ENCODE data around the gene SLX1A. TPM values are rescaled to one million over a fixed set of nuclear protein-coding genes. Genes with fewer than 3 reads are reported as not detected.
"Not testable (repeated sequence)": the region's sequence is repeated elsewhere in the genome, so short reads cannot be mapped to it uniquely, and the experiment has no call there.

SLX1A gene
- polyA plus RNA-seq, 1 experiment: 3.8 TPM

DNA sequence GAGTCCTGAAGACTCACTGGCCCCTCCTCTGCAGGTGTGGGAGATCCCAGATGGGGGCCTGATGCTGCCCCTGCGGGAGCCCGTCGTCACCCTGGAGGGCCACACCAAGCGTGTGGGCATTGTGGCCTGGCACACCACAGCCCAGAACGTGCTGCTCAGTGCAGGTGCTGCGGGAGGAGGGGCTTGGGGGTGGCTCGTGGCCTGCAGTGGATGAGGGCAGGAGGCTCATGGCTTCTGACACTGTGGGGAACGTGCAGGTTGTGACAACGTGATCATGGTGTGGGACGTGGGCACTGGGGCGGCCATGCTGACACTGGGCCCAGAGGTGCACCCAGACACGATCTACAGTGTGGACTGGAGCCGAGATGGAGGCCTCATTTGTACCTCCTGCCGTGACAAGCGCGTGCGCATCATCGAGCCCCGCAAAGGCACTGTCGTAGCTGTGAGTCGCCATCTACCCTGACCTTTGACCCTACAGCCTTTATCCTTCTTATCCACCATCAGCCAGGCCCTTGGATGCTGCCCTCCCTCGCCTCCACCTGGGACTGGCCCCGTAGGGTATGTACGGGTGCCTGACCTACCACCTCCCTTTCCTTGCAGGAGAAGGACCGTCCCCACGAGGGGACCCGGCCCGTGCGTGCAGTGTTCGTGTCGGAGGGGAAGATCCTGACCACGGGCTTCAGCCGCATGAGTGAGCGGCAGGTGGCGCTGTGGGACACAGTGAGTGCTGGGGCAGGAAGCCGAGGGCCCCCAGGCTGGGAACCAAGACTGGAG lies 6.7 kb upstream of the SLX1A start:
- ChIA-PET CTCF (no interaction called here), POLR2A (interaction anchor here (0.6 kb wide), 1 partner anchor 14 kb away, joined by 3 read pairs; no protein-coding TSS in a partner anchor)
- Histone ChIP-seq H3K27ac (ENCODE audit: low read depth, low read length) (no peak overlapping the region), H3K27me3 (ENCODE audit: control insufficient read depth, insufficient read depth, low read length) (no peaks in the 10 kb centered on the region), H3K4me3 (ENCODE audit: low read depth, low read length) (no peak overlapping the region), H3K9me3 (ENCODE audit: control insufficient read depth, insufficient read depth, low read length) (no peaks in the 10 kb centered on the region; the same call in 1 of the 2 replicates)
- TF ChIP-seq, protein P1, sequence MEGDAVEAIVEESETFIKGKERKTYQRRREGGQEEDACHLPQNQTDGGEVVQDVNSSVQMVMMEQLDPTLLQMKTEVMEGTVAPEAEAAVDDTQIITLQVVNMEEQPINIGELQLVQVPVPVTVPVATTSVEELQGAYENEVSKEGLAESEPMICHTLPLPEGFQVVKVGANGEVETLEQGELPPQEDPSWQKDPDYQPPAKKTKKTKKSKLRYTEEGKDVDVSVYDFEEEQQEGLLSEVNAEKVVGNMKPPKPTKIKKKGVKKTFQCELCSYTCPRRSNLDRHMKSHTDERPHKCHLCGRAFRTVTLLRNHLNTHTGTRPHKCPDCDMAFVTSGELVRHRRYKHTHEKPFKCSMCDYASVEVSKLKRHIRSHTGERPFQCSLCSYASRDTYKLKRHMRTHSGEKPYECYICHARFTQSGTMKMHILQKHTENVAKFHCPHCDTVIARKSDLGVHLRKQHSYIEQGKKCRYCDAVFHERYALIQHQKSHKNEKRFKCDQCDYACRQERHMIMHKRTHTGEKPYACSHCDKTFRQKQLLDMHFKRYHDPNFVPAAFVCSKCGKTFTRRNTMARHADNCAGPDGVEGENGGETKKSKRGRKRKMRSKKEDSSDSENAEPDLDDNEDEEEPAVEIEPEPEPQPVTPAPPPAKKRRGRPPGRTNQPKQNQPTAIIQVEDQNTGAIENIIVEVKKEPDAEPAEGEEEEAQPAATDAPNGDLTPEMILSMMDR (IDR thresholded peaks at IDR 0.05; ENCODE audit: low read depth, low read length): peak; percentile 40
- DNase-seq (ENCODE audit: low read depth, low spot score): no peak

DNA sequence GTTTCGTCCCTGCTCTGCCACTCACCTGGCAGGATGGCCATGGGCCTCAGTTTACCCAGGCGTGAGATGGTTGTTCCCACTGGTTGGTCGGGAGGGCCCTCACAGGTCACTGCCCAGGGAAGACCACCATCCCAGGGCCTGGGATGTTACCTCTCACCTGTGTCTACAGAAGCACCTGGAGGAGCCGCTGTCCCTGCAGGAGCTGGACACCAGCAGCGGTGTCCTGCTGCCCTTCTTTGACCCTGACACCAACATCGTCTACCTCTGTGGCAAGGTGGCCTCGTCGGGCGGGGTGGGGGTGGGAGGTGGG lies 6.2 kb upstream of the SLX1A start:
- ChIA-PET POLR2A (interaction anchor here (0.6 kb wide), 1 partner anchor 15 kb away, joined by 3 read pairs; no protein-coding TSS in a partner anchor), CTCF (no interaction called here)
- DNase-seq (ENCODE audit: low read depth, low spot score): no peak

DNA sequence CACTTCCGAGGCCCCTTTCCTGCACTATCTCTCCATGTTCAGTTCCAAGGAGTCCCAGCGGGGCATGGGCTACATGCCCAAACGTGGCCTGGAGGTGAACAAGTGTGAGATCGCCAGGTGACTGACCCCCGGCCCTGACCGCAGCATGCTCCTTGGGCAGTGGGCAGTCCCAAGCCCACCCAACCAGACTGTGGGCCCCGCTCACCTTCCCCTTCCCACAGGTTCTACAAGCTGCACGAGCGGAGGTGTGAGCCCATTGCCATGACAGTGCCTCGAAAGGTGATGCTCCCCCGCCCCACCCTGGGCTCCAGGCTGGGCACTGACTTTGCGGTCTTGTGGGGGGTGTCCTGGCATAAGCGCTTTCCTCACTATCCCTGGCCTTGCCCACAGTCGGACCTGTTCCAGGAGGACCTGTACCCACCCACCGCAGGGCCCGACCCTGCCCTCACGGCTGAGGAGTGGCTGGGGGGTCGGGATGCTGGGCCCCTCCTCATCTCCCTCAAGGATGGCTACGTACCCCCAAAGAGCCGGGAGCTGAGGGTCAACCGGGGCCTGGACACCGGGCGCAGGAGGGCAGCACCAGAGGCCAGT lies 5.6 kb upstream of the SLX1A start:
- H3K27me3 ChIP-seq (ENCODE audit: control insufficient read depth, insufficient read depth, low read length): no peaks in the 10 kb centered on the region
- TF ChIP-seq, protein P1 (IDR thresholded peaks at IDR 0.05; ENCODE audit: low read depth, low read length): no peak
- ChIA-PET POLR2A (no interaction called here), CTCF (no interaction called here)
- H3K4me3 ChIP-seq (ENCODE audit: low read depth, low read length): no peak overlapping the region
- H3K9me3 ChIP-seq (ENCODE audit: control insufficient read depth, insufficient read depth, low read length): no peaks in the 10 kb centered on the region; the same call in 1 of the 2 replicates
- DNase-seq (ENCODE audit: low read depth, low spot score): no peak
- no peak overlapping the region for H3K27ac ChIP-seq (ENCODE audit: low read depth, low read length)

More for the DNA sequence above, 6.2 kb upstream of the SLX1A start:
- Histone ChIP-seq H3K4me3 (ENCODE audit: low read depth, low read length) (no peak overlapping the region), H3K9me3 (ENCODE audit: control insufficient read depth, insufficient read depth, low read length) (no peaks in the 10 kb centered on the region; the same call in 1 of the 2 replicates), H3K27me3 (ENCODE audit: control insufficient read depth, insufficient read depth, low read length) (no peaks in the 10 kb centered on the region), H3K27ac (ENCODE audit: low read depth, low read length) (no peak overlapping the region)
- TF ChIP-seq, protein P1 (IDR thresholded peaks at IDR 0.05; ENCODE audit: low read depth, low read length): no peak

DNA sequence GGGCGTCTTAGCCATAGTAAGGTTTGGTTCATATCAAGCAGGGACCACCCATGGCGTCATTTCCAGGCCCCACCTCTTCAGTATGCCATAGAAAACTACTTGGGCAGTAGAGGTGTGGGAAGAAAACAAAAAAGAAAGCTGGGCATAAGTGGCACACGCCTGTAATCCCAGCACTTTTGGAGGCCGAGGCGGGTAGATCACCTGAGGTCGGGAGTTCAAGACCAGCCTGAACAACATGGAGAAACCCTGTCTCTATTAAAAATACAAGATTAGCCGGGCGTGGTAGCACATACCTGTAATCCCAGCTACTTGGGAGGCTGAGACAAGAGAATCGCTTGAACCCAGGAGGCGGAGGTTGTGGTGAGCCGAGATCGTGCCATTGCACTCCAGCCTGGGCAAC lies 2.5 kb upstream of the SLX1A start:
- H3K27me3 ChIP-seq (ENCODE audit: control insufficient read depth, insufficient read depth, low read length); H3K27ac ChIP-seq (ENCODE audit: low read depth, low read length); CTCF ChIA-PET; POLR2A ChIA-PET; H3K4me3 ChIP-seq (ENCODE audit: low read depth, low read length); H3K9me3 ChIP-seq (ENCODE audit: control insufficient read depth, insufficient read depth, low read length); DNase-seq (ENCODE audit: low read depth, low spot score): not testable (repeated sequence)

DNA sequence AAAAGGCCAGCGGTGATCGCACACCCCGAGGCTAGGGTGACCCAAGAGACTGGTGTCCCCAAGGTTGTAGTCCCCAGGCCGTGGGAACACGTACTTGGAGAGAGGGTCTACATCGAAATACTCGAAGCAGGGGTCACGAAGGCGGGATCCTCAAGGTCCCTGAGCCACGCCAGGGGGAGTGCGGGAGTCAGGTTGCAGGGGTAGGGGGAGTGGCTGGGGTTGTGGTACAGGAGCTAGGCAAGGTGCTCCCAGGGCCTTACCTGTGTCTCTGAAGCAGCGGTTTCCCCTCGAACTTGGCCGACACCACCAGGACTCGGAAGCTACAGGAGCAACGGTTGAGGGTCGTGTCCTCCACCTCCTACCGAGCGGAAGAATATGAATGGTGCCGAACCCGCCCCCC lies 577 bp upstream of the SLX1A start:
- POLR2A ChIA-PET; H3K27ac ChIP-seq (ENCODE audit: low read depth, low read length); DNase-seq (ENCODE audit: low read depth, low spot score); H3K9me3 ChIP-seq (ENCODE audit: control insufficient read depth, insufficient read depth, low read length); H3K27me3 ChIP-seq (ENCODE audit: control insufficient read depth, insufficient read depth, low read length); H3K4me3 ChIP-seq (ENCODE audit: low read depth, low read length); CTCF ChIA-PET: not testable (repeated sequence)

DNA sequence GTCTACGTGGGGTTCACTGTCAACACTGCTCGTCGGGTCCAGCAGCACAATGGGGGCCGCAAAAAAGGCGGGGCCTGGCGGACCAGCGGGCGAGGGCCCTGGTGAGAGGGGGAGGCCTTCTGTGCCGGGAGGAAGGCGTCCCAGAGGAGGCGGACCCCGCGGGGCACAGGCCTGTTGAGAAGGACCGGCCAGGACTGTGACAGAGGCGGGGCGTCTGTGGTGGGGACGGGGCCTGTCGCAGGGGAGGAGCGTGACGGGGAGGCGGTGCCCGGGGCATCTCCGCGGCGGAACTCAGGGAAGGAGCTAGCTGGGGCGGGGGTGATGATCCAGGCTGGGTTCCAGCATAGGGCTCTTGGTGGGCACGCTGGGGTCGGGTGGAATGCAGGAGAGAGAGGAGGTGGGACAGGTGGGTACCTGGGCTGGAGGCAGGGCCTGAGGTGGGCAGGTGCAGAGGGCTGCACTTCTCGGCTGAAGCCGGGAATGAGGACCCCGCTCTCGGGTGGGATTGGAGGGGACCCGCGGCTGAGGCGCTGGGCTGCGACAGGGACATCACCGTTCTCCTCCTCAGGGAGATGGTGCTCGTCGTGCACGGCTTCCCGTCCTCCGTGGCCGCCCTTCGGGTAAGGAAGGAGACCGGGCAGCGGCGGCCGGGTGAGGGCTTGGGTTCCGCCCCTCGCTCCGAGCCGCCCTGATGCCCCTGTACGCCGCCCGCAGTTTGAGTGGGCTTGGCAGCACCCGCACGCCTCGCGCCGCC lies 674 bp downstream of the SLX1A start:
- H3K9me3 ChIP-seq (ENCODE audit: control insufficient read depth, insufficient read depth, low read length); CTCF ChIA-PET; POLR2A ChIA-PET; H3K27ac ChIP-seq (ENCODE audit: low read depth, low read length); H3K27me3 ChIP-seq (ENCODE audit: control insufficient read depth, insufficient read depth, low read length); DNase-seq (ENCODE audit: low read depth, low spot score): not testable (repeated sequence)
- H3K4me3 ChIP-seq (ENCODE audit: low read depth, low read length): peak overlapping the region; percentile 58

DNA sequence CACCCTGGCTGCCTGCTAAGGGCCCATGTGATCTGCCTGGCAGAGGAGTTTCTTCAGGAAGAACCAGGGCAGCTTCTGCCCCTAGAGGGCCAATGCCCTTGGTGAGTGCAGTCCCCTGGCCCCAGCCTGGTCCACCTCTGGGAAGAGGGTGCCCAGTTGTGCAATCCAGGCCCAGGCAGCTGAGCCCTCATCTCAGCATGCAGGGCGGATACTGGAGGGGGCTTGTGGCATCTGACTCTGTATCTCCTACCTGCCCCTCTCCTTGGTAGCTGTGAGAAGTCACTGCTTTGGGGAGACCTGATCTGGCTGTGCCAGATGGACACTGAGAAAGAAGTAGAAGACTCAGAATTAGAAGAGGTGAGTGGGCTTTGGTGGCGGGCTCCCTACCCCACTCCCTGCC lies 3.3 kb downstream of the SLX1A start:
- H3K4me3 ChIP-seq (ENCODE audit: low read depth, low read length); H3K9me3 ChIP-seq (ENCODE audit: control insufficient read depth, insufficient read depth, low read length); DNase-seq (ENCODE audit: low read depth, low spot score); CTCF ChIA-PET; H3K27ac ChIP-seq (ENCODE audit: low read depth, low read length); POLR2A ChIA-PET; H3K27me3 ChIP-seq (ENCODE audit: control insufficient read depth, insufficient read depth, low read length): not testable (repeated sequence)

DNA sequence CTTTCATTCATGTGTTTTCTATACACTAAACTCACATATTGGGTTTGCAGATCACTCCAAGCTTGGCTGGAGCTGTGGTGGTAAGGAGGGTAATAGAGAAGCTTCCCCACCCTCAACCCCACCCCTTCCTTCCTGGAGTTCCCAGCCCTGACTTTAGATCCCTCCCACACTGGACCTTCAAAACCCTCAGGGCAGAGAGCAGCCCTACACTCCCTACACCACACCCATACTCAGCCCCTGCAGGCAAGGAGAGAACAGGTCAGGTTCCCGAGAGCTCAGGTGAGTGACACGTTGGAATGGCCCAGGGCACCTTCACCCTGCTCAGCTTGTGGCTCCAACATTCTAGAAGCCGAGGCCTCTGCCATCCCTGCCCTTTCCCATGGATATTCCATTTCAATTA lies 5.4 kb downstream of the SLX1A start, which contains the start of gene SULT1A3:
Gene SULT1A3, plus strand, starts transcription at position 207 of the 400 bp plus-strand sequence. CDS start 1,474 bp downstream, outside the sequence.
- POLR2A ChIA-PET; H3K4me3 ChIP-seq (ENCODE audit: low read depth, low read length); H3K27ac ChIP-seq (ENCODE audit: low read depth, low read length); H3K27me3 ChIP-seq (ENCODE audit: control insufficient read depth, insufficient read depth, low read length); H3K9me3 ChIP-seq (ENCODE audit: control insufficient read depth, insufficient read depth, low read length); CTCF ChIA-PET; DNase-seq (ENCODE audit: low read depth, low spot score): not testable (repeated sequence)
